Left kidney (tissue), 2 donors: Measurements from ENCODE around the gene NLGN1. TPM values are rescaled to one million over a fixed set of nuclear protein-coding genes. Genes with fewer than 3 reads are reported as not detected.

Experiments used
- DNase-seq: peaks from one replicate; pipeline ENCODE4 v3.0.0-alpha.2; 2013
- polyA plus RNA-seq: library from polyadenylated mRNA; unstranded; fragments of 120-200 nt; gene quantifications from one replicate; pipeline ENCODE4 v1.2.1, GENCODE V29; 2013; ENCODE audit not compliant: insufficient read length

Gene NLGN1
- polyA plus RNA-seq, 1 donor, result 2.9 TPM

- DNase-seq, result no peak
These were observed 241.6 kb downstream of the NLGN1 start for GRCh38 chr3:173639098-173639497.

GRCh38 chr3:173641696-173642095, 244.2 kb downstream of the NLGN1 start:
- no peak for DNase-seq

GRCh38 chr3:173644086-173645082, 246.8 kb downstream of the NLGN1 start:
- DNase-seq, result no peak

- no peak for DNase-seq
These were observed 253.1 kb downstream of the NLGN1 start for GRCh38 chr3:173650596-173650995.

- DNase-seq, result no peak
These were observed 254.5 kb downstream of the NLGN1 start for GRCh38 chr3:173652093-173652492.

- DNase-seq, result no peak
These were observed 256.2 kb downstream of the NLGN1 start for GRCh38 chr3:173653781-173654180.

- no peak for DNase-seq
These were observed 262.4 kb downstream of the NLGN1 start for GRCh38 chr3:173659972-173660371.

GRCh38 chr3:173660645-173661299, 263.2 kb downstream of the NLGN1 start:
- DNase-seq, result no peak

GRCh38 chr3:173663696-173664111, 266.2 kb downstream of the NLGN1 start:
- no peak for DNase-seq

- no peak for DNase-seq
These were observed 278.6 kb downstream of the NLGN1 start for GRCh38 chr3:173676094-173676493.

- DNase-seq, result no peak
These were observed 283.7 kb downstream of the NLGN1 start for GRCh38 chr3:173681188-173681678.

- DNase-seq, result peak; percentile 2
These were observed 287.9 kb downstream of the NLGN1 start for GRCh38 chr3:173685456-173685855.

- DNase-seq, result peak; percentile 15
These were observed 290.8 kb downstream of the NLGN1 start for GRCh38 chr3:173688216-173688842.

- peak; percentile 8 for DNase-seq
These were observed 293.1 kb downstream of the NLGN1 start for GRCh38 chr3:173690542-173691180.

- no peak for DNase-seq
These were observed 301.8 kb downstream of the NLGN1 start for GRCh38 chr3:173699353-173699752.

- no peak for DNase-seq
These were observed 302.8 kb downstream of the NLGN1 start for GRCh38 chr3:173700336-173700735.

- DNase-seq, result no peak
These were observed 305.0 kb downstream of the NLGN1 start for GRCh38 chr3:173702561-173702960.

- no peak for DNase-seq
These were observed 306.2 kb downstream of the NLGN1 start for GRCh38 chr3:173703771-173704170.

GRCh38 chr3:173706630-173707029, 309.1 kb downstream of the NLGN1 start:
- no peak for DNase-seq

GRCh38 chr3:173708191-173708590, 310.6 kb downstream of the NLGN1 start:
- DNase-seq, result no peak

- no peak for DNase-seq
These were observed 311.5 kb downstream of the NLGN1 start for GRCh38 chr3:173709026-173709425.

GRCh38 chr3:173711619-173712018, 314.1 kb downstream of the NLGN1 start:
- DNase-seq, result no peak
